ENCODE measurements around the gene KCNJ10. TPM values are rescaled to one million over a fixed set of nuclear protein-coding genes. Genes with fewer than 3 reads are reported as not detected.
A peak's percentile ranks its signal among the peaks of the same experiment; 100 is the strongest.

KCNJ10 gene
- total and polyA plus RNA-seq, 8 donors, result 0.19 to 1.1 (median 0.78) TPM; not detected in 5

- peak in 1 of 2 donors; percentile 70 for DNase-seq
- Histone ChIP-seq H3K4me3 (no peak overlapping the region), H3K4me1 (no peaks in the 10 kb centered on the region), H3K27ac (no peak overlapping the region), H3K27me3 (no peaks in the 10 kb centered on the region), H3K36me3 (no peaks in the 10 kb centered on the region), H3K9me3 (no peaks in the 10 kb centered on the region)
- TF ChIP-seq CTCF (IDR thresholded peaks at IDR 0.05), result peak in 5 of 7 experiments; percentile 50 to 87 (median 76)
- no peak for TF ChIP-seq EP300 (IDR thresholded peaks at IDR 0.05)
- no peak for TF ChIP-seq POLR2A (IDR thresholded peaks at IDR 0.05)
- TF ChIP-seq POLR2AphosphoS5 (IDR thresholded peaks at IDR 0.05), result no peak
- 60 to 69% (median 67%) methylated on average over 3 of the region's 3 CpGs for WGBS, 5 donors
- intact Hi-C loops (cut with DNase I; ENCODE audit: low total_unique reads), result loop anchor here (5.0 to 10.0 kb wide), 2 partner anchors 75 to 213 kb away; no protein-coding TSS in a partner anchor
Observed at GRCh38 chr1:160007577-160008200, 62.3 kb downstream of the KCNJ10 start.

- Histone ChIP-seq H3K36me3 (no peaks in the 10 kb centered on the region), H3K9me3 (no peaks in the 10 kb centered on the region), H3K27ac (no peak overlapping the region), H3K4me3 (no peak overlapping the region), H3K4me1 (no peaks in the 10 kb centered on the region), H3K27me3 (no peaks in the 10 kb centered on the region)
- WGBS, 5 donors, result 22 to 26% (median 24%) methylated on average over 5 of the region's 5 CpGs
- TF ChIP-seq POLR2A (IDR thresholded peaks at IDR 0.05) (no peak), CTCF (IDR thresholded peaks at IDR 0.05) (peak in 5 of 7 experiments; percentile 69 to 82 (median 75)), POLR2AphosphoS5 (IDR thresholded peaks at IDR 0.05) (peak in 1 of 3 donors; percentile 34)
- peak; percentile 82 to 91 for DNase-seq
- intact Hi-C loops (cut with DNase I; ENCODE audit: low total_unique reads), result loop anchor here (5.0 to 10.0 kb wide), 2 partner anchors 74 to 212 kb away; no protein-coding TSS in a partner anchor
Observed at GRCh38 chr1:160006312-160006940, 63.5 kb downstream of the KCNJ10 start.

- Histone ChIP-seq H3K27ac (no peak overlapping the region), H3K4me3 (no peak overlapping the region), H3K27me3 (no peaks in the 10 kb centered on the region), H3K4me1 (no peaks in the 10 kb centered on the region), H3K36me3 (no peaks in the 10 kb centered on the region), H3K9me3 (no peaks in the 10 kb centered on the region)
- 73 to 88% (median 75%) methylated on average over 2 to 4 of the region's 4 CpGs for WGBS, 5 donors
- TF ChIP-seq POLR2AphosphoS5 (IDR thresholded peaks at IDR 0.05) (no peak), CTCF (IDR thresholded peaks at IDR 0.05) (no peak), EP300 (IDR thresholded peaks at IDR 0.05) (no peak), POLR2A (IDR thresholded peaks at IDR 0.05) (no peak)
- intact Hi-C loops (cut with DNase I; ENCODE audit: low total_unique reads), result loop anchor here (5.0 to 10.0 kb wide), 2 partner anchors 73 to 210 kb away; no protein-coding TSS in a partner anchor
- DNase-seq, result no peak
Observed at GRCh38 chr1:160005070-160005469, 64.9 kb downstream of the KCNJ10 start.

- Histone ChIP-seq H3K4me1 (no peaks in the 10 kb centered on the region), H3K36me3 (no peaks in the 10 kb centered on the region), H3K4me3 (no peak overlapping the region), H3K27ac (no peak overlapping the region), H3K27me3 (no peaks in the 10 kb centered on the region), H3K9me3 (no peaks in the 10 kb centered on the region)
- 85 to 98% (median 90%) methylated on average over 2 of the region's 2 CpGs for WGBS, 5 donors
- intact Hi-C loops (cut with DNase I; ENCODE audit: low total_unique reads), result loop anchor here (5.0 to 10.0 kb wide), 2 partner anchors 62 to 210 kb away; no protein-coding TSS in a partner anchor
- DNase-seq, result no peak
- TF ChIP-seq CTCF (IDR thresholded peaks at IDR 0.05) (no peak), POLR2A (IDR thresholded peaks at IDR 0.05) (no peak), POLR2AphosphoS5 (IDR thresholded peaks at IDR 0.05) (no peak), EP300 (IDR thresholded peaks at IDR 0.05) (no peak)
Observed at GRCh38 chr1:160004425-160004824, 65.5 kb downstream of the KCNJ10 start.
